Measurements from ENCODE around the gene NKX1-1. TPM values are rescaled to one million over a fixed set of nuclear protein-coding genes. Genes with fewer than 3 reads are reported as not detected.

Gene NKX1-1
- total and polyA plus RNA-seq, 11 donors = not detected

- Histone ChIP-seq H3K27me3 (no peaks in the 10 kb centered on the region), H3K36me3 (peaks cover 0 to 59% (median 16%) of the 10 kb centered on the region in 9 donors), H3K4me1 (no peaks in the 10 kb centered on the region), H3K4me3 (no peak overlapping the region), H3K27ac (no peak overlapping the region), H3K9me3 (no peaks in the 10 kb centered on the region)
- WGBS, 4 donors = 93 to 96% (median 95%) methylated on average over 27 to 28 of the region's 28 CpGs
- TF ChIP-seq POLR2A (IDR thresholded peaks at IDR 0.05) (no peak), CTCF (IDR thresholded peaks at IDR 0.05) (no peak)
- ATAC-seq (no peak), DNase-seq (peak in 2 of 5 donors; percentile 7 to 18)
- intact Hi-C loops (cut with DNase I) = no loop called here
Observed at GRCh38 chr4:1371176-1372165, 34.8 kb downstream of the NKX1-1 start.

DNA sequence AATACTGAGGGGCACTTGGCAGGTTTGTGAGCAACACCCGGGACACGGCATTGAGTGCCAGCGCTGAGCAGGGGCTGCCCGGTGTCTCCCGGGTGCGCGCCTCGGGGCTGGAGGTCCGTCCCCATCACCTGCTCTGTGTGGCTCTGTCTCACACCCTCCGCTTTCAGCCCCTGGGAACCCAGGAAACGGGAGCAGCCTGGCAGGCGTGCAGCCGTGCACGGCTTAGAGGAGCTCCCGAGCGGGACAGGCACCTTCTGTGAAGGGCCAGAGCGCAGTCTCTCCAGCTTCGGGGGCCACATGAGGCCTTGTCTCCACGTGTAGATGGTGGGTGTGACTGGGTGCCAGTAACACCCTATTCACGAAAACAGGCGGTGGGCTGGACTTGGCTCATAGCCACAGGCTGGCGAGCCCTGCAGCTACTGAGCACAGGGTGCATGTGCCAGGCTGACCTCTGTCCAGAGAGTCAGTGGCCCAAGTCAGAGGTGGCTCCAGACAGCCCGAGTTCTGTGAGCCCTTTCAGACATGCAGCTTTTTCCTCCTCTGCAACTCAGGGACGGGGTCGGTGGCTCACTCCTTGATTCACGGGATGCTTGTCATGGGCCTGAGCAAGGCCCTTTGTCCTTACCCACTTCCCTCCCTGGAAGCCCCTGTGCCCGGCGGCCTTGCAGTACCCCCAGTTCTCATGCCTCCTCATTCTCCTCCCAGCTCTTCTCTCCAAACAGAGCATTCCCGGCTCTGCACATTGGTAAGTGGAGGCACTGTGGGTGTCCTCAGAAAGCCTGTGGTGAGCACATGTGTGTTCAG is 35.7 kb downstream of the NKX1-1 start:
- DNase-seq = peak in 2 of 5 donors; percentile 15 to 52
- ATAC-seq = no peak
- H3K4me1 ChIP-seq = no peaks in the 10 kb centered on the region
- no peaks in the 10 kb centered on the region for H3K9me3 ChIP-seq
- 93 to 96% (median 94%) methylated on average over 26 to 29 of the region's 29 CpGs for WGBS, 4 donors
- no peak overlapping the region for H3K27ac ChIP-seq
- peaks cover 0 to 59% (median 19%) of the 10 kb centered on the region in 9 donors for H3K36me3 ChIP-seq
- H3K4me3 ChIP-seq = no peak overlapping the region
- TF ChIP-seq CTCF (IDR thresholded peaks at IDR 0.05) = no peak
- TF ChIP-seq POLR2A (IDR thresholded peaks at IDR 0.05) = no peak
- intact Hi-C loops (cut with DNase I) = no loop called here
- no peaks in the 10 kb centered on the region for H3K27me3 ChIP-seq

DNA sequence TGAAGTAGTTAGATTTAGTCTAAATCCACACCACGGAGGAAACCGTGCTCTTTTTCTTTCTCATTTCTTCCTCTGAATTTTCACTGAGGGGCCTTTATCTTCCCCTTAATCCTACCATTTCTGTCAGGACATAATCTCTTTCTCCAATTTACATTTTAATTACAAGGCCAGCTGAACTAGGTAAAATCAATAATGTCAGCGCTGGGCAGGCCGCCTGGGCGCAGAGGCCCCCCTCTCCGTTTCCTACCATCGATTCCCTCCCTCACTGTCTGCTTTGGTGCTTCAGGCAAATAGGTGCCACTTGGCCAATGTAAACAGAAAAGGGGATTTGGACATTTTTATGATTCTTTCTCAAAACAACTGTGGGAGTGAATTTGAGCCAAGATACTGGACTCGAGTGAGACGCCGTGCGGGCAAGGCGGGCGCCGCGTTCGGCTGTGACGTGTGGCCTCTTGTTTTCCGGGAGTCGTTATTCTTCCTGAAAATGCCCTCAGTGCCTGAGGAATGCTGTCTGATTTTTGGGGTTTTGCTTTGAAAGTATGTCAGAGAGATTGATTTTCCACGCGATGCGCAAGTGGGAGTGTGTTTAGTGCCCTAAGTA is 36.7 kb downstream of the NKX1-1 start:
- TF ChIP-seq POLR2A (IDR thresholded peaks at IDR 0.05) = no peak
- no peak for TF ChIP-seq CTCF (IDR thresholded peaks at IDR 0.05)
- Histone ChIP-seq H3K27ac (no peak overlapping the region), H3K4me3 (no peak overlapping the region), H3K4me1 (no peaks in the 10 kb centered on the region), H3K36me3 (peaks cover 0 to 56% (median 17%) of the 10 kb centered on the region in 9 donors), H3K9me3 (no peaks in the 10 kb centered on the region), H3K27me3 (no peaks in the 10 kb centered on the region)
- intact Hi-C loops (cut with DNase I) = loop anchor here in 2 of 10 donors (5.0 kb wide), 2 partner anchors 143 to 248 kb away; no protein-coding TSS in a partner anchor
- 94 to 96% (median 95%) methylated on average over 22 of the region's 22 CpGs for WGBS, 4 donors
- no peak for ATAC-seq
- peak in 1 of 5 donors; percentile 23 for DNase-seq
